Activated CD8-positive, alpha-beta memory T cell treated with anti-CD3 and anti-CD28 coated beads, Interleukin-2, amount 50 U/mL, for 1 hour (primary cell): ENCODE measurements around the gene RNF41.
A peak's percentile ranks its signal among the peaks of the same experiment; 100 is the strongest.
"Not testable (repeated sequence)": the region's sequence is repeated elsewhere in the genome, so short reads cannot be mapped to it uniquely, and the experiment has no call there.

ENCODE experiments used
- DNase-seq: peaks from one replicate; pipeline ENCODE4 v3.0.0-alpha.2; 2020; ENCODE audit errors: extremely low read depth

Gene RNF41

DNA sequence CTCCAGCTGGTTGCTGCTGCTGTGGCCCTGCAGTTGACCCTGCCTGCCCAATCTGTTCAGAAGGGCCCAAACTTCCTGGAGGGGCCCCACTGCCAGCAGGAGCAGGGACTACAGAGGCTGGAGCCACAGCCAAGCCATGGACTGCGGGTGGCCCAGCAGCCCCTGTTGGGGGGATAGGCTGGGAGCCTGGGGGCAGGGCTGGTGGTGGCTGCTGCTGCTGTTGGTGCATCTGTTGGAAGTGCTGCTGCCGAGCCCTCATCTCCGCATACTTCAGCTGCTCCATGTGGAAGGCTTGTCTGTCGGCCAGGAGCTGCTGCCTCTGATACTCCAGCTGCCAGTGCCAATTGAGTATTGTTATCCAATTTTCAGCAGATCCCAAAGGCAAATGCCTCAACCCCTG is 56.4 kb downstream of the RNF41 start:
- DNase-seq, result no peak

DNA sequence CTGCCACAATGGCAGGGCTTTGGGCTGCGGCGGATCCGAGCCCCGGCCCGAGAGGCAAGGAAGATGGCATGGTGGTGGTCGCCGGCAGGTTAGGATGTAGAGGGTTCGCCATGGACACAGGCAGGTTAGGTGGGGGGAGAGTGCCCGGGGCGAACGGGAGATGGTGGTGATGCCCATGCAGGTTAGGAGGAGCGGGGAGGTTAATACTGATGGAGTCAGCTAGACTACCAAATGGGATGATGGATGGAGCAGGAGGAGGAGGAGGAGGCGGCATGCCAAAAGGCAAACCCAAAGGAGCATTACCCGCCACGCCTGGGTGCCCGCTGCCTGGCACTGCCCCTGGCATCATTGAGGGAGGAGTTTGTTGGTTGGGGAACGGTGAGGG is 57.4 kb downstream of the RNF41 start:
- no peak for DNase-seq

DNA sequence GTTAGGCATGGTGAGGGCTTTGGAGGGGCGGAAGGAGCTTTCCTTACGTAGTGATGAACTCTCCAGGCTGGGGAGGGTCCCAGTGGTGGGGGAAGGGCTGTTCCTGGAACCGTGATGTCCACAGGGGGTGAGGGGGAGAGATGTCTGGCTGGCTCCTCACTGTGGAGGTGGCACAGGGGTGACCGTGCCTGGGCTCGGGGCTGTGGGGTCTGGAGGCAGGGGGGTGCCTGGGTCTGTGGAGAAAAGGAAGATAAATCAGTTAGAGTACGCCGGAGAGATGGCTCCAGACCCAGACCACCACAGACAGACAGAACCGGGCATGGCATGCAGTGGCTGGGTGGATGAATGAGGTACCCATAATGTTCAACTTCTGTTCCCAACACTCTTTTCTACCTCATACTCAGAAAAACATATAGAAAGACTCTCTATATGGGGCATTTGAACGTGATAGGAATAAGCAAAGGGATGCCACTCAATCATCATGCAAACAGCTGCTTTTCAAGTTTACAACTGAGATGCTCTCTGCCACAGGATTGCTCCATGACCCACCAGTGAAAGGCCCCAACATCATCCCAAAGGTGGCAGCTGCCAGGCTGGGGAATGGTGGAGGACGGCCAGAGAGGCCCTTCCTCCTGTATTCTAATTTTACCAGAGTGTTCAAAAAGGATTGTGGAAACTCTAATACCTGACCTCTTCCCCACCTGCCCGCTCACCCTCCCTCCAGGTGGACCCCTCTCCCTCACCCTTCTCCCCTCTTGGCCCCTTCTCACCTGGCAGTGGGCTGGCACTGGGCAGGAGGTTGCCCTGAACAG is 58.0 kb downstream of the RNF41 start:
- no peak for DNase-seq

DNA sequence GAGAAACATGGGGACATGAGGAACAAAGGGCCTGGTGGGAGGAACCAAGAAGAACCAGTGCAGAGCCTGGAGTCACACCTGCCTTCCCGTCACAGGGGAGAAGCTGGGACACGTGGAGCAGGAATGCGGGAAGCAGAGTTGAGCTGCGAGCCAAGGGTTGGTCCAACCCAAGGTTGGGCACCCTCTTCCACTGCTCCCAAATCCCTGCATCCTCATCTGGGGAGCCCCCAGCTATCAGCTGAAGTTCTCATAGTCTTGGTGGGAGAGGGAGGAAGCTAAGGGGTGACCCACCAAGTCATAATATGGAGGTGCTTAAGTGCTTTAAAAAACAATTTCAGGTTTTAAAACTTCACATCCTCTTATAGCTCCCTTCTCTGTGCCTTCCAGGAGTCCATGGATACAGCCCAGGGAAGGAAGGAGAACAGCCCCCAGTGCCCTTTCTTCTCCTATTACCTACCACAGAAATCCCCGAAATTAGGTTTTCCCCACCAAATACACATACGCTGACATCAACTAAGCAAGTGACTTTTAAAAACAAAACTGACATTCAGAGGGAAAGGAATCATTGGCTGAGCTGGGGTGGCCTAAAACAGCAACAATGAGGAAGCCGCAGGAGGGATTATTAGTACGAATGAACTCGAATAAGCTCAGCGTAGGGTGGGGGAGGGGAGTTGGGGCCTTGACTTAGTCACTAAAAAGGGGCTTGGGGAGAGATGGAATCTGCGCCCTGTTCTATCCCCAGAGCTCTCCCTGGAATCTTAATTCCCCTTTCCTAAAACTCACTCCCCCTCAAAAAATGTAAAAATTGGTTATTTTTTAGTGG is 59.0 kb downstream of the RNF41 start:
- DNase-seq, result no peak

DNA sequence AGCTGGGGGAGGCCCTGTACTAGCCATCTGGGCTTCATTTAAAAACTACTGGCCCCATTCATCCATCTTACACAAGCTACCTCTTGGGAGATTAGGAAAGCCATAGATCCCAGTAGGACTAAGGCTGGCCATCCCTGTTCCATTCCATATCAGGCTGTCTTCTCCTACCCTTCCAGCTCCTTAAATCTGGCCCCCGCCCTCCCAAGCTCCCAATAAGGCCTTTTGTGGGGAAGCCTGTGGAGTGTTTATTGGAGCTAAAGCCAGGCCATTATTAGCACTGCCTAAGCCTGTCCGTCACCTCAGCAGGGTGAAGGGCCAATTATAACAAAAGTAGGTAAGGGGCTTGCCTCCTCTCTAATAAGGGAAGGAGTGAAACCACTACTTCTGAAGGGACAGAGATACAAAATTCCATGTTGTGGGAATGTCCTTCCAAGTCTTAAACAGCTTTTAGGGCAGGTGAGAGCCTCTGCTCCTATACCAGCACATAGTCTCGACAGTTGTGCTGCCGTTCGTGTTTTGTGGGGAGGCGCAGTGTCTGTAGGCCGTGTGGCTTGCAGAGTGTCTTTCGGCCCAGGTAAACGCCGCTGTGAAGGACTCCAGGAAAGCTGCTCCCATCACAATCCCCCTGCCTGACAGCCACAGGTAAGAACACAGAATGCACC is 59.9 kb downstream of the RNF41 start:
- DNase-seq, result no peak

DNA sequence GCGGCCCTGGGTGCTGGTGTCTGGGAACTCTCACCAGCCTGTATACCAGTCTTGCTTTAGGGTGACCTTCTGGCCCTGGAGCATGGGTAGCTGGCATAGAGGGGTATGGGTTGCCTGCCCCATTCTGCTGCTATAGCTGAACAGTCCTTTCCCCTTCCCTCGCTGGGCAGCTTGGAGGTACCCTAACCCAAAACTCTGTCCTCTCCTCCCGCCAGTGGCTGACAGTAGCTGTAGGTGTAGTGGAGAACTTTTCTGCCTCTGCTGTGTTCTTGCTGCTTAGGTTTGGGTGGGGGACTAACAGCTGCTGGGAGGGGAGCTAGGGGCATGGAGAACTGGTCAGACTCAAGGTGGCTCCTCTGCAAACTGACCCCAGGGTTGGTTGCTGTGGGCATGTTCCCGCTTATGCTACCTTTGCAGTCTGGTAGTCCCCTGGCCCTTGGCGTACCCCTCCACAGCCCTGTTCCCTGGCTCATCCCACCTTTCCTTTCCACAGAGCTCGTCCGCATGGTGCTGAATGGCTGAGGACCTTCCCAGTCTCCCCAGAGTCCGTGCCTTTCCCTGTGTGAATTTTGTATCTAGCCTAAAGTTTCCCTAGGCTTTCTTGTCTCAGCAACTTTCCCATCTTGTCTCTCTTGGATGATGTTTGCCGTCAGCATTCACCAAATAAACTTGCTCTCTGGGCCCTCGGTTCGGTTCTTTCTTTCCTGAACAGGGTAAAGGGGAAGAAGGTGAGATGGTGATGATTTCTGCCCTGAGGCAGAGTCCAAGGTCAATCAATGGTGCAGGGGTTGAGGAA is 60.6 kb downstream of the RNF41 start:
- DNase-seq, result no peak

DNA sequence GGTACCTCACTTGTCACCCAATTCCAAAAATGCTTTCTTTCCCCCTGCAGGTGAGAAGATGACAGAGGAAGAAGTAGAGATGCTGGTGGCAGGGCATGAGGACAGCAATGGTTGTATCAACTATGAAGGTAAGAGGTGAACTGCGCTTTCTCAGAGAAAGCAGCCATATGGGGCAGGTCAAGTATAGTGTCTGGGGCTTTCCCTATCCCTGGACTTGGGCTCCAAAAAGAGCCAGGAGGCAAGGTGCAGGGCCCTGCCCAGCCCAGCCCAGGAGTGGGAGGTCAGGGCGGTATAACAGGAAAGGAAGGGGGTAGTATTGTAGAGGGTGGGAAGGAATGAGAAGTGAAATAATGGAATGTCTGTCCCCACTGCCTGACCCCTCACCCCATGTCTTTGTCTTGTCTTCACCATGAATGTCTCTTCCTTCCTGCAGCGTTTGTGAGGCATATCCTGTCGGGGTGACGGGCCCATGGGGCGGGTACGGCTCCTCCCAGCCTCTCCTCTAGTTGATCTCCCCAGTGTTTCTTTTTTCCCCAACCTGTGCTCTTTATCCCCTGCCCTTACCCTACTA is 61.4 kb downstream of the RNF41 start:
- DNase-seq, result no peak

DNA sequence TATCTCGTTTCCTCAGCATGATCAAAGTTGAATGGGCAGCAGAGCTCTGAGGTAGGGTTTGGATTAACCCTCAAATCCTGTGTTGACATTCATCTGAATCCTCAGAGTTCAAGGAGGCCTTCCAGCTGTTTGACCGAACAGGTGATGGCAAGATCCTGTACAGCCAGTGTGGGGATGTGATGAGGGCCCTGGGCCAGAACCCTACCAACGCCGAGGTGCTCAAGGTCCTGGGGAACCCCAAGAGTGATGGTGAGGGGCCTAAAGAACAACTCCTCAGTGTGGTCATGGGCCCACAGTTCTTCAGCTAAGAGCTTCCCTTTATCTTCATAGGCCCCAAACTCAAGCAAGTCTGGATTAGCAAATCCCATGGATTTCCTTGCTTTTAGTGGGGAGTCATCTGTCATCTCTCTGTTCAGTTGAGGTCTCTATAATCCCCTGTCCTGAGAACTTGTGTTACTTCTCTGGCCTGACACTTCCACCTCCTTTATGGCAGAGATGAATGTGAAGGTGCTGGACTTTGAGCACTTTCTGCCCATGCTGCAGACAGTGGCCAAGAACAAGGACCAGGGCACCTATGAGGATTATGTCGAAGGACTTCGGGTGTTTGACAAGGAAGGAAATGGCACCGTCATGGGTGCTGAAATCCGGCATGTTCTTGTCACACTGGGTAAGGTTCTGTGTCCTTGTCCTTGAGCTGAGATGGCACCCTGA is 62.1 kb downstream of the RNF41 start:
- no peak for DNase-seq

DNA sequence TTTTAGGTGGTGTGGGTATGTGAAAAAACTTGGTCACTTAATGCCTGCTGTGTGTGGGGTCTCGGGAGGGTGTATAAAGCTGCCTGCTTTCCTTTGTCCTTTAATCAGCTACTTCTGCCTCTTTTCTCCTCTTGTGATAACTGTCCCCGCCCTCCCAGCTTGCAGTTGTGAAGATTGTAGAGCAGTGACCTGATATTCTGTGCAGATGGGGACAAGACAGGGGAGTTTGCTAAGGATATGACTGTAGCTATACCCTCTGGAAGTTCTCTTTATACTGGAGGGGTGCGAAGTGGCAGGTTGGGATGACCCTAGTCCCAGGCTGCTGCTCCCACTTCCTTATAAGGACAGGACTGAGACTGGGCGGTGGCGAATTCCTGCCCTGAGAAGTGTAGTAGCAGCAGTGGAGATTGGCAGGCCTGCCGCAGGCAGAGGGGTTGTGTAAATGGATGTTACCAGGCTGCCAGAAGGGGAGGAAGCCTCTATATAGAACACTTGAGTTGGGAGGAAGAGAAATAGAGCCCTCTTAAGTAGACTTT is 62.7 kb downstream of the RNF41 start:
- DNase-seq, result no peak

DNA sequence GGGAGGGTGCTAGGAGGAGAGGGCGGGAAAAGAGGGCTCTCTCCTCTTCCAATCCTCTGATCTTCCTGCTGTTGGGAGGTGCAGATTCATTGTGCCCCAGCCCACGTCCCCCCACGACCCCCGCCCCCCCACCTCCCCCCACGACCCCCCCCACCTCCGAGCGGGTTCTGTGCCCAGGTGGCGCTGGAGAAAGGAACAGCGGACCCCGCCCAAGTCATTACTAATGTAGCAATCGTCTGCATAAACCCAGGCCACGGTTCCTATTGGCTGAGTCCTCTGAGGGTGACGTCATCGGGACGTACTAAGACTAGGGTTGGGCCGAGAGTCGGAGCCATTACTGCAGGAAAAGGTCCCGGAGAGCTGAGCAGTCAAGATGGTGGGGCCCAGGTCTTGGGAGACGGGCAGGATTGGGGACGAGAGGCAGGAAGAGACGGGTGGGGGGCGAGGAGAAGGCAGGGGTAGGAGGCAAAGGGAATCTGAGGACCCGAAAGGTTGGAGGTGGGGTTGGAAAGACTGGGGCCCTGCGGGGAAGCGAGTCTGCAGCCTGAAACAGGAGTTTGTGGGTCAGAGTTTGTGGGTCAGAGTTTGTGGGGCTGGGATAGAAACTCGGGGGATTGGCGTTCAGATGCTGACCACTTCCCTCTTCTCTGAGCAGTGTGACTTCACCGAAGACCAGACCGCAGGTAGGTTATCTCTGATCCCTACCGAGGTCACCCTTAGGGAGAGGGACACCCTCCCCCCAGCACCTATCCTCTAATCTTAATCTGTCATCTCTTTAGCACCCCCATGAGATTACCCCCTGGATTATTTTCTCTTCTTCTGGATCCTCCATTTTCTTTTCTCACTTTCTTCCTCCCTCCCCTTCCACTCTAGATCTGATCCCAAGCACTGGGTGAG is 63.4 kb downstream of the RNF41 start, which contains the start of gene MYL6:
Gene MYL6, plus strand, starts transcription at position 331 of the 897 bp plus-strand sequence. Its CDS starts 43 bp downstream, at position 374.
- peak; percentile 97 for DNase-seq

DNA sequence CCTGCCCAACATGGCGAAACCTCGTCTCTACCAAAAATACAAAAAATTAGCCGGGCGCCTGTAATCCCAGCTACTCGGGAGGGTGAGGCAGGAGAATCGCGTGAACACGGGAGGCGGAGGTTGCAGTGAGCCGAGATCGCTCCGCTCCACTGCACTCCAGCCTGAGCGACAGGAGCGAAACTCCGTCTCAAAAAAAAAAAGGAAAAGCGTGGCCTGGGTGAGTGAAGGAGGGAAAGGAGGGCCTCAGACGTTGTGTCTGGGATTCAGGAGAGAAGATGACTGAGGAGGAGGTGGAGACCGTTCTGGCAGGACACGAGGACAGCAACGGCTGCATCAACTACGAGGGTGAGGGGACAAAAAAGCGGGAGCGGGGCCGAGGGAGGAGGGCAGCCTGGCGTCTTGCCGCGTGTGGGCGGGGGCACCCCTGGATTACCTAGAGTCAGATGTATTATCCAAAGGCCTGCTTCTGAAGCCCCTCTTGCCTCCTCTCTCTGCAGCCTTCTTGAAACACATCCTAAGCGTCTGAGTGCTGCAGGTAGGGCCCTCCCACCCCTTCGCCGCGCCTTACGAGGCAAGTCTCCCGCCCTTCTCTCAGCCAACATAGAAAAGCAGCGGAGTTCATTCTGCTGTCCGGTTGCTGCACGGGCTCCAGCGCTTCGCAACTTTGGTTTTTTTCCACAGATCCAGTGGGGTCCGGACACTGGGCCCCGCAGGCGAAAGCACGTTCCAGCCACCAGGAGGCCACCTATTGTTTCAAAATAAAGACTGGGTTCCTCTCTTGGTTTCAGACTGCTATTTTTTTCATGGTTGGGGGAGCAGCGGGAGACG is 64.3 kb downstream of the RNF41 start:
- DNase-seq, result no peak

DNA sequence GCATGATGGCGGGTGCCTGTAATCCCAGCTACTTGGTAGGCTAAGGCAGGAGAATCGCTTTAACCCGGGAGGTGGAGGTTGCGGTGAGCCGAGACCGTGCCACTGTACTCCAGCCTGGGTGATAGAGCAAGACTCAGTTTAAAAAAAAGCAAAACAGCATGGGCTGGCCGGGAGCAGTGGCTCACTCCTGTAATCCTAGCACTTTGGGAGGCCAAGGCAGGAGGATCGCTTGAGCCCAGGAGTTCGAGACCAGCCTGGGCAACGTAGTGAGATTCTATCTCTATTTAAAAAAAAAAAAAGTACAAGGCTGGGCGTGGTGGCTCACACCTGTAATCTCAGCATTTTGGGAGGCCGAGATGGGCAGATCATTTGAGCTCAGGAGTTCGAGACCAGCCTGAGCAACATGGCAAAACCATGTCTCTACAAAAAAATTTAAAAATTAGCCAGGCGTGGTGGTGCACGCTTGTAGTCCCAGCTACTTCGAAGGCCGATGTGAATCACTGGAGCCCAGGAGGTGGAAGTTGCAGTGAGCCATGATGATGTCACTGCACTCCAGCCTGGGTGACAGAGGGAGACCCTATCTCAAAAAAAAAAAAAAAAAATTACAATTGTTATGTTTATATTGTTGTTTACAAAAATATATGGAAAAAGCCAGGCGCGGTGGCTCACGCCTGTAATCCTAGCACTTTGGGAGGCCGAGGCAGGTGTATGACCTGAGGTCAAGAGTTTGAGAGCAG is 65.1 kb downstream of the RNF41 start:
- DNase-seq, result not testable (repeated sequence)

DNA sequence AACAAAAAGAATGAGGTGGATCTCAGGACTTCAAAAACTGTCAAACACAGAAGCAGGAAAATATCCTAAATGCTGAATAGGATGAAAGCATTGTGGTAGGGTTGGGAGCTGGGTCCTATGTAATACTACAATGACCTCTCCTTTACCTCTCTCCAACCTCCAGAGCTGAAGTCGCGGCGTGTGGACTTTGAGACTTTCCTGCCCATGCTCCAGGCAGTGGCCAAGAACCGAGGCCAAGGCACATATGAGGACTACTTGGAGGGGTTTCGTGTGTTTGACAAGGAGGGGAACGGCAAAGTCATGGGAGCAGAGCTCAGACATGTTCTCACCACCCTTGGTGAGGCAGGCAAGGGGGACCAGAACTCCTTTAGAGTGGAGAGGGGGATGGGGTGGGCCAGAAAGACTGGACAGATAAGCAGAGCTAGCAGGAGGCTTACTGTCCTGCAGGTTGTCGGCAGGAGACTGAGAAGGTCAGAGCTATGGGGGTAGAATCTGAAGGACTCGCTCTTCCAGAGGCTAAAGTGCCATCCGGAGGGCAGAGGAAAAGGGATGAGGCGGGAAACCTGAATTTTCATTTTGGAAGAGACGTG is 66.4 kb downstream of the RNF41 start:
- no peak for DNase-seq

DNA sequence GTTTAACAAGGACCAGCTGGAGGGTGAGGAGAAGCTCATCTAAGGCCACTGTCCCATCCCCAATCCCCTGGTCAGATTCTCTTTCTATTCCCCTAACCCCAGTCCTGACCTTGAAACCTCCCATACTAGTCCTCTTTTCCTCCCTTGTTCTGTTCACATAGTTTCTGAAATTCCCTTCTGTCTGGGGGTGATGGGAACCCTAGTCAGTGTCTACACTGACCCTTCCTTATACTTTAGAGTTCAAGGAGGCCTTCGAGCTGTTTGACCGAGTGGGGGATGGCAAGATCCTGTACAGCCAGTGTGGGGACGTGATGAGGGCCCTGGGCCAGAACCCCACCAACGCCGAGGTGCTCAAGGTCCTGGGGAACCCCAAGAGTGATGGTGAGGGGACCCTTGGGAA is 66.9 kb downstream of the RNF41 start:
- DNase-seq, result no peak

DNA sequence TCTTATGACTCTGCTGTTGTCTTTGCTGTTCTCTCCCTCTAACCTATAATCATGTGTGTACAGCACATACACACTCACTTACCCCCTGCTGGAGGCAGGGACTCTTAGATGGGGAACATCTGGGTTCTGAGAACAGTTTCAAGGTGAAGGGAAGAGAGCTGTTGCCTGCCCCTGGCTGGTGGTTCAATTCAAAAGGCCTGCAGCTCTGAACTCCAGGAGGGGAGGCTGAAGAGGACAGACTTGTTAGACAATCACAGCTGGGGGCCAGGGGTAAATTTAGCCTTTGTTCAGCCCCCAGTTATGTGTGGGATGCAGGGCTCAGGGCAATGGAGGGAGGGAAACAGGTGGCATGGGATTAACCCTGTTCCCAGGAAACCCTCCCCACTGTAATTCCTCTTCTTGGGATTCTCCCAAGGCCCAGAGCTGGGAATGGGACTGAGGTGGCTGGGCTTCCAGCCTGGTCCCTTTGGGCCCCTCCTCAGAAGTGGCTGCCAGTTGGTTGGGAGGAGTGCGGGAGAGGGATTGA is 67.4 kb downstream of the RNF41 start:
- no peak for DNase-seq

DNA sequence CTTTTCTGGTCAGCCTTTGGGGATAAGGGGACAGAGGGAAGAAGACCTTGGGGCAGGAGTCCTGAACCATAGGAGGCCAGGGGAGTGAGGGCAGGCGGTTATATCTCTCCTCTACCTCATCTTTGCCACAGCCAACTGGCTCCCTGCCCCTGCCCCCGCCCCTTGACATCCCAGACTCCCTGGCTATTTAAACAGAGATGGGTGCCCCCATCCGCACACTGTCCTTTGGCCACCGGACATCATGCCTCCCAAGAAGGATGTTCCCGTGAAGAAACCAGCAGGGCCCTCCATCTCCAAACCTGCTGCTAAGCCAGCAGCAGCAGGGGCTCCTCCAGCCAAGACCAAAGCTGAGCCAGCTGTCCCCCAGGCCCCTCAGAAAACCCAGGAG is 68.0 kb downstream of the RNF41 start:
- DNase-seq, result no peak
